Progenitor cell of endocrine pancreas (in vitro differentiated cells): Measurements from ENCODE around the gene EEFSEC. TPM values are rescaled to one million over a fixed set of nuclear protein-coding genes. Genes with fewer than 3 reads are reported as not detected.

ENCODE experiments used
- DNase-seq: peaks from one replicate; pipeline ENCODE4 v3.0.0; 2021; ENCODE audit warnings: low spot score; ENCODE audit not compliant: unreplicated experiment
- H3K27ac Mint-ChIP-seq: 2 replicates; pipeline ENCODE4 v1.8.0; 2021; ENCODE audit warnings: mild to moderate bottlenecking, moderate library complexity, mixed read lengths
- H3K27me3 Mint-ChIP-seq: 2 replicates; pipeline ENCODE4 v1.8.0; 2021; ENCODE audit warnings: mixed read lengths
- H3K36me3 Mint-ChIP-seq: 2 replicates; pipeline ENCODE4 v1.8.0; 2022; ENCODE audit warnings: mixed read lengths; ENCODE audit not compliant: insufficient read depth
- H3K4me1 Mint-ChIP-seq: 2 replicates; pipeline ENCODE4 v1.8.0; 2021; ENCODE audit warnings: low read depth, mixed read lengths
- H3K4me3 Mint-ChIP-seq: 2 replicates; pipeline ENCODE4 v1.8.0; 2021; ENCODE audit warnings: low read depth, mild to moderate bottlenecking, moderate library complexity, mixed read lengths
- H3K9me3 Mint-ChIP-seq: 2 replicates; pipeline ENCODE4 v1.8.0; 2021; ENCODE audit warnings: low read depth, mixed read lengths
- total RNA-seq: library from RNA; stranded (reverse); gene quantifications from 2 replicates; pipeline ENCODE4 v1.2.1, GENCODE V29; 2021
- TF ChIP-seq, protein P1 (sequence below): fragments of 200-600 bp; sonication (generic); IDR thresholded peaks from one replicate; pipeline ENCODE4 v1.5.0; 2021; ENCODE audit warnings: antibody characterized with exemption, mild to moderate bottlenecking; ENCODE audit not compliant: unreplicated experiment

EEFSEC gene
- total RNA-seq, 1 donor from 2014 or later, result 11.8 TPM

DNA sequence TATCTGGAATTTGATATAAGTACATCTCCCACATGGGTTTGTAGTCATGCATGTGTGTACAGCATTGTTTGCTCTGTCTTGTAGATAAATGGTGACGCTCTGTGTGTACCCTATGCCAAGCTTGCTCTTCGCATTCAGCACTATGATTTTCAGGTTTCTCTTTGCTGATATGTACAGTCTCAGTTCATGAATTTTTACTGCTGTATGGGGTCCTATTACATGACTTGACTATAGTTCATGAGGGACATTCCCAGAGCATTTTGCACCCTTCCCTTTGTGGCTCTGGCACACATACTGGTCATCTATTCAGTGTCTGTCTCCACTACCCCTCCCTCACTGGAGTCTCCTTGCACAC, 132.7 kb downstream of the EEFSEC start:
- Mint-ChIP-seq H3K9me3 (peaks cover 6% of the 10 kb centered on the region), H3K27me3 (no peaks in the 10 kb centered on the region), H3K27ac (no peak overlapping the region), H3K4me3 (no peak overlapping the region), H3K36me3 (peaks cover 6% of the 10 kb centered on the region), H3K4me1 (peaks cover 9% of the 10 kb centered on the region)
- DNase-seq, result no peak
- TF ChIP-seq, protein P1, sequence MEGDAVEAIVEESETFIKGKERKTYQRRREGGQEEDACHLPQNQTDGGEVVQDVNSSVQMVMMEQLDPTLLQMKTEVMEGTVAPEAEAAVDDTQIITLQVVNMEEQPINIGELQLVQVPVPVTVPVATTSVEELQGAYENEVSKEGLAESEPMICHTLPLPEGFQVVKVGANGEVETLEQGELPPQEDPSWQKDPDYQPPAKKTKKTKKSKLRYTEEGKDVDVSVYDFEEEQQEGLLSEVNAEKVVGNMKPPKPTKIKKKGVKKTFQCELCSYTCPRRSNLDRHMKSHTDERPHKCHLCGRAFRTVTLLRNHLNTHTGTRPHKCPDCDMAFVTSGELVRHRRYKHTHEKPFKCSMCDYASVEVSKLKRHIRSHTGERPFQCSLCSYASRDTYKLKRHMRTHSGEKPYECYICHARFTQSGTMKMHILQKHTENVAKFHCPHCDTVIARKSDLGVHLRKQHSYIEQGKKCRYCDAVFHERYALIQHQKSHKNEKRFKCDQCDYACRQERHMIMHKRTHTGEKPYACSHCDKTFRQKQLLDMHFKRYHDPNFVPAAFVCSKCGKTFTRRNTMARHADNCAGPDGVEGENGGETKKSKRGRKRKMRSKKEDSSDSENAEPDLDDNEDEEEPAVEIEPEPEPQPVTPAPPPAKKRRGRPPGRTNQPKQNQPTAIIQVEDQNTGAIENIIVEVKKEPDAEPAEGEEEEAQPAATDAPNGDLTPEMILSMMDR, result no peak

DNA sequence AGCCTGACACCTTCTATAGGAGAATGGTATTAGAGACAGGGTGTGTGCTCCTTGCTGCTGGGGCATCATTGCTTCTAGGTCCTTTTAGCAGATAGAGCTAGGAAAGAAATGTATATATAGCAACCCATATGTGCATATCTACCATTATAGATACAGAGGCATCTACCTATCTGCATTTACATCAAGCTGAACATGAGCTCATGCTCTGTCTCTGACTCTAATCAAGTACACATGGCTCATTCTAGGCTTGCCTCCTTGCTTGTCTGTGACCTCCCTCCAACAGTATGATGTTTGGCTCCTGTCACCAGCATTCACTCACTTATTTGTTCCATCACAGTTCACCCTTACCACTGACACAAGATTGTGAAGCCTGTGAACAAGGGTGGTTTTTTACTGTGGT, 133.4 kb downstream of the EEFSEC start:
- DNase-seq, result no peak
- TF ChIP-seq, protein P1, result no peak
- Mint-ChIP-seq H3K4me1 (peaks cover 5% of the 10 kb centered on the region), H3K36me3 (peaks cover 8% of the 10 kb centered on the region), H3K27ac (no peak overlapping the region), H3K9me3 (peaks cover 9% of the 10 kb centered on the region), H3K27me3 (no peaks in the 10 kb centered on the region), H3K4me3 (no peak overlapping the region)

DNA sequence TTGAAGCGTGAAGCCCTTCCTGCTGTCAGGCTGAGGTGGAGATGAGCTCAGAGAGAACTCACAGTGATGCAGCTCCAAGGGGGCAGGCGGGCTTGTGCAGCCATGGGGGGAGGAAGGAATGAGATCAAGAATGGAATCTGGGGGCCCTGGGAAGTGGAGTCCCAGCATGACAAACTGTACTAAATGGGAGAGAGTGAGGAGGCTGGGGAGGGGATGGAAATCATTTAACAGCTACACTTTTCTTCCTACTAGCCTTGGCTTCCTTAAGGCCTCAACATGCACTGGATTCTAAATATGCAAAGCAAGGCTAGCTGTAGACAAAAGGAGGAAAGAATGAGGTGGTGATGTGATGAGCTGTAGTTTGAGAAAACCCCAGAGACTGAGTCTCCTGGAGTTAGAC, 133.9 kb downstream of the EEFSEC start:
- no peak for DNase-seq
- Mint-ChIP-seq H3K27ac (no peak overlapping the region), H3K4me3 (no peak overlapping the region), H3K9me3 (peaks cover 9% of the 10 kb centered on the region), H3K4me1 (peaks cover 5% of the 10 kb centered on the region), H3K27me3 (no peaks in the 10 kb centered on the region), H3K36me3 (peaks cover 8% of the 10 kb centered on the region)
- TF ChIP-seq, protein P1, result no peak

DNA sequence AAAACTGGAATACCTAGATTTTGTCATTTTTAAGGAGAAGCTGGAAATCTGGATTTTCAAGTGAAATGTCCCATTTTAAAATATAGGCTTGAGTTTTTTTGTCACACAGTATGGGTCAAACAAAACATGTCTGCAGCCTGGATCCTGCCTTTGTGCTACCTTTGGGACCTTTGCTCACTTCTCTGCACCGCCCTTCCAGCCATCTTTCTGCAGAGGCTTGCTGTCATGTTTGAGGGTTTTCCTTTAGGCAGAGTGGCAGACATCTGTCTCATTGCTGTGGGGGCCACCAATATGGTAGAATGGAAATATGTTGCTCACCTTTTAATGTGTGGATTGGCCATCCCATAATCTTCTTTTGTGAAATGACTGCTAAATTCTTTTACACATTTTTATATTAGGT, 136.3 kb downstream of the EEFSEC start:
- H3K36me3 Mint-ChIP-seq, result peaks cover 8% of the 10 kb centered on the region
- peaks cover 3% of the 10 kb centered on the region for H3K4me1 Mint-ChIP-seq
- TF ChIP-seq, protein P1, result no peak
- H3K27me3 Mint-ChIP-seq, result no peaks in the 10 kb centered on the region
- H3K4me3 Mint-ChIP-seq, result no peak overlapping the region
- peaks cover 9% of the 10 kb centered on the region for H3K9me3 Mint-ChIP-seq
- no peak for DNase-seq
- no peak overlapping the region for H3K27ac Mint-ChIP-seq

DNA sequence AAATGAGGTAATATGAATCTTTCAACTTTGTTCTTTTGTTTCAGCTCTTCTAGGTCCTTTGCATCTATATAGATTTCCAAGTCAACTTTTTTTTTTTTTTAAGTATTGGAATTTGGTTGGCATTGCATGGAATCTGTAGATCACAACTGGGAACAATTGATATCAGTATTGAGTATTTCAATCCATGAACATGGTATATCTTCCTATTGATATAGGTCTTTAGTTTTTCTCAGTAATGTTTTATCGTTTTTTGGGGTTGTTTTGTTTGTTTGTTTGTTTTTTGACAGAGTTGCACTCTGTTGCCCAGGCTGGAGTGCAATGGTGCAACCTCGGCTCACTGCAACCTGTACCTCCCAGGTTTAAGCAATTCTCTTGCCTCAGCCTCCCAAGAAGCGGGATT, 137.2 kb downstream of the EEFSEC start:
- Mint-ChIP-seq H3K4me3 (no peak overlapping the region), H3K27me3 (no peaks in the 10 kb centered on the region), H3K9me3 (peaks cover 9% of the 10 kb centered on the region), H3K27ac (no peak overlapping the region), H3K4me1 (peaks cover 3% of the 10 kb centered on the region), H3K36me3 (peaks cover 8% of the 10 kb centered on the region)
- TF ChIP-seq, protein P1, result no peak
- DNase-seq, result no peak

DNA sequence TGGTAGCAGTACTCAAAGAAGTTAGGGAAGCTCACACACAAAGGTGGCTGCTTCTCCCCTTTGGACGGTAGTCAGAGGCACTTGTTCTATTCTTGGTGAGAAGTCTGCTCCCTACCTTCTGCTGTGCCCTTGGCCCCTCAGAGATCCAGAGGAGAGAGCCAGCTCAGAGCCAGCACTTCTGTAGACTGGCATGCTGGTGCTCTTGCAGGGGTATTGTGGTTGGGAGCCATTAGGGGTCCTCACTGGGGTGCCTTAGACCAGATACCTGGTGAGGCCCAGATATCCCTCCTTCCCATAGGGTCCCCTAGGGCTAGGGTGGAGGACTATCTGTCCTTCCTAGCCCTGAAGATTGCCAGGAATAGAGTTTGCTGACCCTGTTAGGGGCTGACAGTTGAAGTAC, 140.6 kb downstream of the EEFSEC start:
- peaks cover 9% of the 10 kb centered on the region for H3K9me3 Mint-ChIP-seq
- no peaks in the 10 kb centered on the region for H3K27me3 Mint-ChIP-seq
- no peak for DNase-seq
- H3K36me3 Mint-ChIP-seq, result peaks cover 8% of the 10 kb centered on the region
- H3K27ac Mint-ChIP-seq, result no peak overlapping the region
- no peaks in the 10 kb centered on the region for H3K4me1 Mint-ChIP-seq
- TF ChIP-seq, protein P1, result no peak
- no peak overlapping the region for H3K4me3 Mint-ChIP-seq
